Dendritic cell treated with granulocyte-macrophage colony-stimulating factor and Interleukin-4, amounts not matched to agents 40 ng/mL and 50 ng/mL, for 4 days (primary cell): Measurements from ENCODE around the gene TRABD2A.

Experiments
- H3K27ac Mint-ChIP-seq: one replicate; pipeline ENCODE4 v1.8.0; 2022; ENCODE audit warnings: mild to moderate bottlenecking, mixed read lengths
- H3K27me3 Mint-ChIP-seq: one replicate; pipeline ENCODE4 v1.8.0; 2022; ENCODE audit warnings: mild to moderate bottlenecking, mixed read lengths
- H3K36me3 Mint-ChIP-seq: one replicate; pipeline ENCODE4 v1.8.0; 2022; ENCODE audit warnings: low read depth, mixed read lengths
- H3K4me1 Mint-ChIP-seq: one replicate; pipeline ENCODE4 v1.8.0; 2022; ENCODE audit warnings: low read depth, mixed read lengths
- H3K4me3 Mint-ChIP-seq: one replicate; pipeline ENCODE4 v1.8.0; 2022; ENCODE audit warnings: mild to moderate bottlenecking, moderate library complexity, mixed read lengths
- H3K9me3 Mint-ChIP-seq: one replicate; pipeline ENCODE4 v1.8.0; 2022; ENCODE audit warnings: mixed read lengths
- intact Hi-C: fragments of 100-400 bp; cut with micrococcal nuclease; formaldehyde crosslinking; loops from one replicate; pipeline ENCODE4 v1.15.0; 2022

Gene TRABD2A

DNA sequence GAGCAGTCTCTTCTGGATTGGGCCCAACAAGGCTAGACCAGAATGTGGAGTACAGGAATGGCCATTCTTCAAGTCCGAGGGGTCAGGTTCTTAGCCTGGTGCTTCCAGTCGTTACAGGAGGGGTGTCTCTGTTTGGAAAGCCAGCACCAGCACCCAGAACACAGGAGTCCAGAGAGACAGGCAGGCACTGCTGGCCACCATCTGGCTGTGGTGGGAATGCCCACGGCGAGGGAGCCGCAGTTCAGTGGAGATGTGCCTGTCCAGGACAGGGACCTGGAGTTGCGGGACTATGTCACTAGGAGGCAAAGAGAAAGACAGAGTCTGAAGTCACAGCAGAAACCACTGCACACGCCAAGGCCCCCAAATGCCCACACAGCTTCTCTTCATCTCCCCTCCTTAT, 59.1 kb downstream of the TRABD2A start:
- intact Hi-C loops, result no loop called here
- Mint-ChIP-seq H3K36me3 (peaks cover 5% of the 10 kb centered on the region), H3K27ac (no peak overlapping the region), H3K4me1 (peaks cover 22% of the 10 kb centered on the region), H3K9me3 (peaks cover 7% of the 10 kb centered on the region), H3K4me3 (no peak overlapping the region), H3K27me3 (no peaks in the 10 kb centered on the region)

DNA sequence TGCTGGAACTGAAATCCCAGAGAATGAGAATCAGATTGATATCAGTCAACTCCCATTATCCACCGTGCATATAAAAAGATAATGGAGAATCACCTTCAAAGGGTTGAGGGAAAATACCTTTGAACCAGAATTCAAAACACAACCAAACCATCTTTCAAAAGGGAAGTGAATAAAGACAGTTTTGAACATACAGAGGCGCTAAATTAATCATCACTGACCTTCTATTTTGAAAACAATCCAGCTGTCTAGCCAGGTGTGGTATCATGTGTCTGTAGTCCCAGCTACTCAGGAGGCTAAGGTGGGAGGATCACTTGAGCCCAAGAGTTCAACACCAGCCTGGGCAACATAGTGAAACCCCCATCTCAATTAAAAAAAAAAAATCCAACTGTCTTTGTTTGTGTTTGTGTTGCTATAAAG, 63.6 kb downstream of the TRABD2A start:
- Mint-ChIP-seq H3K36me3 (peaks cover 5% of the 10 kb centered on the region), H3K27ac (no peak overlapping the region), H3K4me1 (peaks cover 26% of the 10 kb centered on the region), H3K9me3 (peaks cover 7% of the 10 kb centered on the region), H3K27me3 (peaks cover 8% of the 10 kb centered on the region), H3K4me3 (no peak overlapping the region)
- intact Hi-C loops, result no loop called here

DNA sequence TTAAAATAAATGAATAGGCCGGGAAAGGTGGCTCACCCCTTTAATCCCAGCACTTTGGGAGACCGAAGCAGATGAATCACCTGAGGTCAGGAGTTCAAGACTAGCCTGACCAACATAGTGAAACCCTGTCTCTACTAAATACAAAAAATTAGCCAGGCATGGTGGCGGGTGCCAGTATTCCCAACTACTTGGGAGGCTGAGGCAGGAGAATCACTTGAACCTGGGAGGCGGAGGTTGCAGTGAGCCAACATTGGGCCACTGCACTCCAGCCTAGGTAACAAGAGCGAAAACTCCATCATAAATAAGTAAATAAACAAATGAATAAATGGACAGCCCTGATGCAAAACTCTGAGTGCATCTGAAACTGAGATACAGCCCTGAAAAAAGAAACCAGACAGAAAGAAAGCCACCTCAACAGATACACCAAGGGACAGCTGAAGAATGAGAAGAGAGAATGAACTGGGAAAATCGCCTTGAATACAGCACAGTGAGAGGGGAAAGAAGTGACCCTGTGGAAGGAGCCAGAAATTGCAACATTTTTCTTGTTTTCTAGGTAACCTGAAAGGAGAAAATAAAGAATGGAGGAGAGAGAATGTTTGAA, 64.4 kb downstream of the TRABD2A start:
- peaks cover 26% of the 10 kb centered on the region for H3K4me1 Mint-ChIP-seq
- no peak overlapping the region for H3K27ac Mint-ChIP-seq
- H3K36me3 Mint-ChIP-seq, result peaks cover under 1% of the 10 kb centered on the region
- H3K4me3 Mint-ChIP-seq, result no peak overlapping the region
- H3K27me3 Mint-ChIP-seq, result peaks cover 8% of the 10 kb centered on the region
- intact Hi-C loops, result no loop called here
- peaks cover 7% of the 10 kb centered on the region for H3K9me3 Mint-ChIP-seq

DNA sequence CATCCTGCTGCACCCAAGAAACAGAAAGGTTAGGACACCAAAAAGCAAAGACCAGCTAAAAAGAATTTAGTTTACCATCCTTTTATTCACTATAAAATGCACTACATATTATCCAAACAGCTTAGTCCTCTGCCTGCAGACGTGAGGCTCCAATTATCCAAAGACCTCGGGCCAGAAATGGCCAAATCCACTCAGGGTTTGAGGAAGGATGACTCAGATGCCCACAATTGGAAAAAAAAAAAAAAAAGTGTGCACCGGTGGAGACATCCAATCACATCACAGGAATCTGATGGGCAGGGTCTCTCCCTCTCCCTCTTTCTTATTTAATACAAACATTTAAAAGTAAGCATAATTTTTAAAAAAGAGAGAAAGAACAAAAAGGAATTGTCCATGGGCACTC, 65.7 kb downstream of the TRABD2A start:
- Mint-ChIP-seq H3K27ac (no peak overlapping the region), H3K27me3 (peaks cover 8% of the 10 kb centered on the region), H3K36me3 (no peaks in the 10 kb centered on the region), H3K4me1 (peaks cover 24% of the 10 kb centered on the region), H3K9me3 (peaks cover 7% of the 10 kb centered on the region), H3K4me3 (no peak overlapping the region)
- intact Hi-C loops, result no loop called here

DNA sequence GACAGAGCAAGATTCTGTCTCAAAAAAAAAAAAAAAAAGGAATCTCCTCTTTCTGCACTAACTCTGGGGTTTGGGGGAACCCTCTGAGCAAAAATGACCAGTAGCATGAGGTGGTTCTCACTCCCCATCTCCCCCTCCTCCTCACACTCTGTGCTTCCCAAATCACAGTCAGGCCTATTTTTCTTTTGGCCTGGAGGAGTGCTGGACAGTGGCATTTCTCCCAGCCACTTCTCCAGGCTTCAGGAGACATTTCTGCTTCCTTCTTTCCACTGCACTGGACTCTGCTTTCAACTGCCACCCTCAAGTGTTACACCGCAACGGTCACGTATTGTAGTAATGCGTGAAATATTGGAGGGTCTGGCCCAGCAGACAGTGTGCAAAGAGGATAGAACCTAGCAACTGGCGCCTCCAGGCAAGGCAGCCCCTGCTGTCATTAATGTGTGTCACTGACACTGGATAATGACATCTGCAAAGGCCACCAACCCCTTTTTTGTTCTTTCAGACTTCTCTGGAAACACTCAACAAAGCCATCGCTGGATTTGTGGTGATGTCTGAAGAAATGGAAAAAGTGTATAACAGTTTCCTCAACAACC, 68.9 kb downstream of the TRABD2A start:
- intact Hi-C loops, result no loop called here
- H3K36me3 Mint-ChIP-seq, result no peaks in the 10 kb centered on the region
- no peaks in the 10 kb centered on the region for H3K9me3 Mint-ChIP-seq
- H3K4me1 Mint-ChIP-seq, result peaks cover 12% of the 10 kb centered on the region
- no peak overlapping the region for H3K4me3 Mint-ChIP-seq
- no peak overlapping the region for H3K27ac Mint-ChIP-seq
- peaks cover 11% of the 10 kb centered on the region for H3K27me3 Mint-ChIP-seq

DNA sequence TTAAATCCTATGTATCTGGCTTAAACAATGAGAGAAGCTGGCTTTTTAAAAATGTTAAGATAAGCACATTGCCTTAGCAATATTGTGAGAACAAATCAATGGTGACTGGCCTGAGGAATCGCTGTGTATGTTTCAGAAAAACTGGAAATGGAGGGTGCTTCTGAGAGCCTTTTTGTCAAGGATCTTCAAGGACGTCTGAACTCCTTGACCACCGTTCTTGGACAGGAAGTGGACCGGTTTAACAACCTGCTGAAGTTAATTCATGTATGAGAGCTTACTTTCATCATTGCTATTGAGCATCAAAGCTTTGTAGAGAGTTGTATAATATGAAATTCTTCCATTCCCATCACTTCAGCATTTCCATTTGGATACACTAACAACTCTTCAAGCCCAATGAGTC, 72.6 kb downstream of the TRABD2A start:
- intact Hi-C loops, result no loop called here
- Mint-ChIP-seq H3K9me3 (no peaks in the 10 kb centered on the region), H3K4me3 (no peak overlapping the region), H3K27me3 (peaks cover 3% of the 10 kb centered on the region), H3K27ac (no peak overlapping the region), H3K4me1 (peaks cover 11% of the 10 kb centered on the region), H3K36me3 (no peaks in the 10 kb centered on the region)

DNA sequence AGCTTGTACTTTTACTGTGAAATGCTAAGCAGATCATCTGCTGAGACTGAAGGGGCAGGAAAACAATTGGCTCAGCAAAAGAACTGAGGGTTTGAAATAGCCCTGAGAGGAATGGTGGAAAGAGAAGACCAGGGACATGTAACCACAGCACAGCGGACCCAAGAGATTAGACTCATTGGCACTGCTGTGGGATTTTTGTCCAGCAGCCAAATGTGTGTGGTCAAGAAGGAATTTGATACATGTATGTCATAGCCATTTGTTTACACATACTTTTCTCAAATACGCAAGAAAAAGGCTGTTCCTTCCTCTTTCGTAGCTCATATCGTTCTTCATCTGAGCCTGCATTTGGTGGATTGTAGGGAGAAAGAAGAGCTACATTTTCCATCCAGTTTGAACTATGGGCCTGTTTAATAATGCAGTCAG, 73.8 kb downstream of the TRABD2A start:
- H3K4me3 Mint-ChIP-seq, result no peak overlapping the region
- H3K9me3 Mint-ChIP-seq, result peaks cover 4% of the 10 kb centered on the region
- H3K27me3 Mint-ChIP-seq, result peaks cover 3% of the 10 kb centered on the region
- no peak overlapping the region for H3K27ac Mint-ChIP-seq
- intact Hi-C loops, result no loop called here
- peaks cover 11% of the 10 kb centered on the region for H3K4me1 Mint-ChIP-seq
- no peaks in the 10 kb centered on the region for H3K36me3 Mint-ChIP-seq

DNA sequence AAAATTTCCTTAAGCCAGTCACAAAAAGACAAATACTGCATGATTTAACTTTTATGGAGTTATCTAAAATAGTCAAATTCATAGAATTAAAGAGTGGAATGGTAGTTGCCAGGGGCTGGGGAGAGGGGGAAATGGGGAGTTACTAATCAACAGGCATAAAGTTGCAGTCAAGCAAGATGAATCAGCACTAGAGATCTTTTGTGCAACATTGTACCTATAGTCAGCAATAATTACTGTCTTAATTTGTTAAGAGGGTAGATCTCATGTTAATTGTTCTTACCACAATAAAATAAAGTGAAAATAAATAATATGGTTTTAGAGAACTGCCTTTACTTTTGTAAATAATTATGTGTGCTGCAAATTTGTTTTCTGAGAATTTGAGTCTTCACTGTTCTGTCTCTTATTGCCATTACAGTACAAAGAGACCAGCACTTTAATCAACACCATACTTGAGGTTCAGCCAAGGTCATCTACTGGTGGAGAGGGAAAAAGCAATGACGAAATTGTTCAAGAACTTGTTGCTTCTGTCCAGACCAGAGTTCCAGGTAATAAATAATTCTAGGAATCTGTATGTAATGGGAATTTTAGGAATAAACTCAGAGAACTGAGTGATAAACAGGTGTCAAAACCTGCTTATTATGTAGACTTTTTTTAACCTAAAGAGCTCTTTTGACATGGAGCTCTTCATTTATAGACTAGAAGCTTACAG, 75.5 kb downstream of the TRABD2A start:
- Mint-ChIP-seq H3K4me3 (no peak overlapping the region), H3K4me1 (peaks cover 11% of the 10 kb centered on the region), H3K9me3 (peaks cover 9% of the 10 kb centered on the region), H3K27me3 (peaks cover 6% of the 10 kb centered on the region), H3K36me3 (no peaks in the 10 kb centered on the region), H3K27ac (no peak overlapping the region)
- intact Hi-C loops, result no loop called here

DNA sequence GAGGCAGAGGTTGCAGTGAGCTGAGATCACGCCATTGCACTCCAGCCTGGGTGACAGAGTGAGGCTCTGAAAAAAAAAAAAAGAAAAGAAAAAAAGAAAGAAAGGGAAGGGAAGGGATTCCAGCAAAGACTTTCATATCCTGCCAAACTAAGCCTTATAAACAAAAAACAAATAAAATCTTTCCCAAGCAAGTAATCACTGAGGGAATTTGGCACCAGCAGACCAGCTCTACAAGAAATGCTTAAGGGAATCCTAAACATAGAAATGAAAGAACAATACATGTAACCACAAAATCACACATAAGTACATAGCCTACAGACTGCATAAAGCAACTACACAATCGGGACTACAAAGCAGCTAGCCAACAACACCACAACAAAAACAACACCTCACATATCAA, 79.1 kb downstream of the TRABD2A start:
- Mint-ChIP-seq H3K36me3 (no peaks in the 10 kb centered on the region), H3K4me3 (no peak overlapping the region), H3K9me3 (peaks cover 9% of the 10 kb centered on the region), H3K4me1 (peaks cover 2% of the 10 kb centered on the region), H3K27ac (no peak overlapping the region), H3K27me3 (peaks cover 3% of the 10 kb centered on the region)
- intact Hi-C loops, result no loop called here

DNA sequence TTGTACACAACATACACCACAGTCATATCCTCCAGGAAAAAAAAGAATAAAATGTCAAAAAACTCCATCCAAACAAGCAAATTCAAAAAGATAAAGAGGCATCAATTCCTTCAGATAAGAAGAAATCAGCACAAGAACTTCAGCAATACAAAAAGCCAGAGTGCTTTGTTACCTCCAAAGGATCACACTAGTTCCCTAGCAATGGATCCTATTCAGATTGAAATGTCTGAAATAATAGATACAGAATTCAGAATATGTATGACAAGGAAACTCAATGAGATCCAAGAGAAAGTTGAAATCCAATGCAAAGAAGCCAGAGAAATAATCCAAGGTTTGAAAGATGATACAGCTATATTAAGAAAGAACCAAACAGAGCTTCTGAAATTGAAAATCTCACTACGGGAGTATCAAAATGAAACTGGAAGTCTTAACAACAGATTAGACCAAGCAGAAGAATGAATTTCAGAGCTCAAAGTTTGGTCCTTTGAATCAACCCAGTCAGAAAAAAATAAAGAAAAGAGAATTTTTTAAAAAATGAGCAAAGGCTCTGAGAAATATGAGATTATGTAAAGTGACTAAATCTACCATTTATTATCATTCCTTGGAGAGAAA, 80.6 kb downstream of the TRABD2A start:
- peaks cover 9% of the 10 kb centered on the region for H3K9me3 Mint-ChIP-seq
- H3K27me3 Mint-ChIP-seq, result peaks cover 3% of the 10 kb centered on the region
- no peaks in the 10 kb centered on the region for H3K36me3 Mint-ChIP-seq
- H3K4me3 Mint-ChIP-seq, result no peak overlapping the region
- intact Hi-C loops, result no loop called here
- H3K27ac Mint-ChIP-seq, result no peak overlapping the region
- H3K4me1 Mint-ChIP-seq, result no peaks in the 10 kb centered on the region

DNA sequence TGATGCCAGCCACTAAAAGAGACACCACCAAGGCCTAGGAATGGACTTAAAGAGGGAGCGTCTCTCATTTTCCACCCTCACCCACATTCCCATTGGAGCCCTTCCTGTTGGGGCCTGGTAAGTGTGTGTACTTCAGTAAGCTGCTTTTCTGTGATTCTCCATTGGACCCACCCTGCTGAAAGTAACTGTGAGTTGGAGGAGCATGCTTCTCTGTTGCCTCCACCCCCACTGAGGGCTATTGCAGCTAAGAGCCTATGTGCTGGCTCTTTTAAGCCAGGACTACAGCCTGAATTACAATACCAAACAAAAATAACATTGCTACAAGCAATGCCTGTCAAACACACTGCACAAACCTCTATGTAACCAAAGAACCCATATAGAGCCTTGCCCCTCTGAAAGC, 81.1 kb downstream of the TRABD2A start:
- Mint-ChIP-seq H3K4me1 (no peaks in the 10 kb centered on the region), H3K4me3 (no peak overlapping the region), H3K9me3 (peaks cover 9% of the 10 kb centered on the region), H3K36me3 (no peaks in the 10 kb centered on the region), H3K27me3 (peaks cover 3% of the 10 kb centered on the region), H3K27ac (no peak overlapping the region)
- intact Hi-C loops, result no loop called here

DNA sequence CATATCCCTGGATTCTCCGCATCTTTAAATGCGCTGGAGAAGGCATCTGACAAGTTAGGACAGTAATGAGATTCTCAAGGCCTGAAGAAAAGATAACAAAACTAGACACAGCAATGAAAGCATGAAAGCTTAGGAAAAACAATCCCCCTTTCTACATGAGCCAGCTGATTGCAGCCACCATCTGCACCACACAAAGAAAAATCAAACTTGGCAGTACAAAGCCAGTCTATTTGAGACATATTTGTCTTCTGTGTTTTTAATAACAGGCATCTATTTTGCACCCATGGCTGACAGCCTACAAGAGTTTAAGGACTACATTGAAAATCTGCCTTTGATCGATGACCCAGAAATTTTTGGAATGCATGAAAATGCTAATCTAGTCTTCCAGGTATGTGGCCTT, 83.6 kb downstream of the TRABD2A start:
- Mint-ChIP-seq H3K9me3 (peaks cover 14% of the 10 kb centered on the region), H3K4me1 (no peaks in the 10 kb centered on the region), H3K4me3 (no peak overlapping the region), H3K27me3 (peaks cover 3% of the 10 kb centered on the region), H3K27ac (no peak overlapping the region), H3K36me3 (no peaks in the 10 kb centered on the region)
- intact Hi-C loops, result no loop called here

DNA sequence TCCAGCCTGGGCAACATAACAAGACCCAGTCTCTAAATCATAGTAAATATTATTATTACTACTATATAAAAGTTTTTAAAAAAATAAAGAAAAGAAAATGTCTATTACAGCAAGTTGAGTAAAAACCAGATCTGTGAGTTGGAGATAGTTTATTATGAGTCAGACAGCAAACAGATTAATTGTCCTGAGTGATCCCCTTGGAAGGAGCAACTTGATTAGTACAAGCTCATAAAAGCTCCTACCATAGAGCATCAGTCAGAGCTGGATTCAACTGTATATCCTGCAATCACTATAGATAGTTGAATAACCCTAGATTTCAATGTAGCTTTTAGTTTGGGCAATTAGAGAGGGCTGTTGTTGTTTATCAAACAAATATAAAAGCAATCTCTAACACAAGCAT, 84.1 kb downstream of the TRABD2A start:
- H3K9me3 Mint-ChIP-seq, result peaks cover 12% of the 10 kb centered on the region
- no peak overlapping the region for H3K27ac Mint-ChIP-seq
- H3K4me3 Mint-ChIP-seq, result no peak overlapping the region
- H3K27me3 Mint-ChIP-seq, result peaks cover 1% of the 10 kb centered on the region
- H3K4me1 Mint-ChIP-seq, result no peaks in the 10 kb centered on the region
- intact Hi-C loops, result no loop called here
- no peaks in the 10 kb centered on the region for H3K36me3 Mint-ChIP-seq

DNA sequence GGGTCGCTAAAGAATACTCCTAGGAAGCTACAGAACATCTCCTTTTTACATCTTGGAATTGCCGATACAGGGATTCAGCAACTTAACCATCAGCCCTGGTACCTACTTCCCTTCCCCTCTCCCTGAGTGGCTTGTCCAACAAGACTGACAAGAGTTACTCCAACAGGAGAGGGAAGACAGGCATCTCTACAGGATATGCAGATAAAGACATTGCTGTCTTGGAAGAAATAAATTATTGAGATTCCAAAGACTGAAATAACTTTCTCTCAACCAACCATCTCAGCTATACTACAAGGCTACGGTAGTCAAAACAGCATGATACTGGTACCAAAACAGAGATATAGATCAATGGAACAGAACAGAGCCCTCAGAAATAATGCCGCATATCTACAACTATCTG, 87.2 kb downstream of the TRABD2A start:
- no peaks in the 10 kb centered on the region for H3K27me3 Mint-ChIP-seq

More for the DNA sequence above, 87.2 kb downstream of the TRABD2A start:
- Mint-ChIP-seq H3K36me3 (no peaks in the 10 kb centered on the region), H3K9me3 (peaks cover 11% of the 10 kb centered on the region), H3K27ac (no peak overlapping the region), H3K4me1 (no peaks in the 10 kb centered on the region), H3K4me3 (no peak overlapping the region)
- intact Hi-C loops, result no loop called here
